ENCODE measurements around the gene VAMP5.
"Not testable (repeated sequence)": the region's sequence is repeated elsewhere in the genome, so short reads cannot be mapped to it uniquely, and the experiment has no call there.

VAMP5 gene

DNA sequence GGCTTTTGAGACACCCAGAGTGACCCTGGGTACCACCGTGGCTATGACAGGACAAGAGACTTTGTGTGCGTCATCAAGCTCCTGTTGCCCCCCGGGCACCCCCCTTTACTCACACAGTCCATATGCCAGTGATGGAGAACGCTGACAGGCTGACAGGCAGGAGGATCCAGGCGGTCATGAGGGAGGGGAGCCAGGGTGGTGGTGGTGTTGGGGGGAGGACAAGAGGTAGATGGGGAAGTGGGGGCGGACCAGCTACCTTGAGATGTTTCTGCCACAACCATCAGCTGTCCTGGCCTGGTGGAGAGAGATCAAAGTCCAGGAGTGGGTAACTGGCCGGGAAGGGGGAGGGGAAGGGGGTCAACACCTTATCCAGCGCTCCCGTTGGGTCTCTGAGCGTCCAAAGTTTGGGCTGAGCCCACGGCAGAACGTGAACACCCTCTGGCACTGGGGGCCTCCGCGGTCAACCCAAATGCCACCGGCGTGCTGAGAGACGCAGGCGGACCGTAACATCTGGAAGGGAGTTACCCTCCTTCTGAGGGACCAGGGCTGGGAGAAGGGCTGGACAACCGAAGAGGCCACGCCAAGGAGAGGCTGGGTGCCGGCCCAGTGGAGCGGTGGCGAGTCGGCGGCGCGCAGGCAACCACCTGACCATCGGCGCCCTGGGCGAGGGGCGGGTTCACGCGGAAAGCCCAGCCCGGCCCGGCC, 17.7 kb downstream of the VAMP5 start:
- no peak for DNase-seq

DNA sequence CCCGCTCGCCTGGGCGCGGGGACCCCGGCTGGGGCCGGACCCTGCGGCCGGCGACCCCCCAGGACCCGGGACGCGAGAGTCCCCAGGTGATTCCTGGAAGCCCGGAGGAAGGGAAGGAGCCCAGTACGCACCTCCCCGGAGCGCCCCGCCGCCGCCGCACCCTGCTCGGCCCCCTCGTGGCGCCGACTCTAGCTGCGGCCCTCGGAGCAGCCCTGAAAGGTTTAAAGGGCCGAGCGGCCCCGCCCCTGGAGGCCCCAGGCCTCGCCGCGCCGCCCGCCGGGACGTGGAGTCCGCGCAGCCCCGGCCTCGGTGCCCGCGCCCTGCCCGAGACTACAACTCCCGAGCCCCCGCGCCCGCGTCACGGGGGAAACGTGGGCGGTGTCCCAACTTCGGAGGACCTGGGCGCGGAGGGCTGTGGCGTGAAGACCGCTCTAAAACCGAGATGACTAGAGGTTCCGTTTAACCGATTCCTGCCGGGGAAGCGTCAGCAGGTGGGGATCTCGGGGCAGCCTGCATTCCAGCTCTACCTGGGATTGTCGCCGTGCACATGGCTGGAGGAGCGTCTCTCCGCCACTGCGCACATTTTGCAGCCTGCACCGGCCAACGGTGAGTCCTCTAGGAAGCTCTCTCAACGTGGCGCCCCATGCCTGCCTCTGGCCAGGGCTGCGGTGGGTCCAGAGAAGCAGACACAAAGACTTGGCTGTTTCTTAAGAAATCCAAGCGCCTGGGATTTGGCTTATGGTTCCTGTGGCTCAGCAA, 18.4 kb downstream of the VAMP5 start, which contains the start of gene TMEM150A:
TSS of gene TMEM150A (minus strand) at position 223 of the 759 bp plus-strand sequence. CDS start 750 bp downstream, outside the sequence.
- DNase-seq, result peak; percentile 77 to 79

DNA sequence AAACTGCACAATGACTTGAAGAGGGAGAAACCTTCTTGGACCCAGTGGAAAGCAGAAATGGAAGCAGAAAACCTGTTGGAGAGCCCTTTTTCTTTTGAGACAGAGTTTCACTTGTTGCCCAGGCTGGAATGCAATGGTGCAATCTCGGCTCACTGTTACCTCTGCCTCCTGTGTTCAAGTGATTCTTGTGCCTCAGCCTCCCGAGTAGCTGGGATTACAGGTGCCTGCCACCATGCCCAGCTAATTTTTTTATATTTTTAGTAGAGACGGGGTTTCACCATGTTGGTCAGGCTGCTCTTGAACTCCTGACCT, 19.9 kb downstream of the VAMP5 start:
- DNase-seq, result not testable (repeated sequence)

DNA sequence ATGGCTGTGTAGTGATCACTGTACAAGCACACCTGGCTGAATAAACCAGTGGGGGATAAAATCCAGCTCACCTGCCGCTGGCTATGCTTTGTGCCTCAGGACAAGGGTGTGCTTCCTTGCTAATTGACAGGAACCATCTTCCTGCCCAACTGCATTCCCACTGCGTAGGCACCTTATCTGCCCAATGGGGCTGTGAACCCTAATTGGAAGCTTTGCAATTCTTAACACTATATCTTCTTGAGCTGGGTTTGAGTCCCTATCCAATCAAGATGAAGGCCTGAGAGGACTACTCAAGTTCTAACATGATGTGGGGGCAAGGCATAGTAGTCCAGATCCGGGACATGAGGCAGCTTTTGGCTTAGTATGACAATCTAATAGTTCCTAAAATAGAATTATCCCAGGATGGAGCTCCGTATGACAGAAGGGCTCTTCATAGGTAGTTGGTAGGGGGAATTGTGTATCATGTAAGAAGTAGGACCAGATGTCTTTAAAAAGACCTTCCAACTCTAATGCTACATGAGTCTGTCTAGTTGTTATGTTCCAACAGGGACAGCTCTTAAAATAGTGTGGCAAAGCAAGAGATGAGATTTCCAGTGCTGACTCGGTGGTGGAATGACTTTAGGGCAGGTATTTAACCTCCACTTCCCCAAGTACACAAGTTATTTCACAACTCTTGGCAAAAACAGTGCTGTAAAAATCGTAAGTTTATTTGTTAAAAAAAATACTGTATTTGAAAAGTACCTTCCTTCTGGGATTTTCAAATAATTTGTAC, 20.5 kb downstream of the VAMP5 start:
- DNase-seq, result no peak

DNA sequence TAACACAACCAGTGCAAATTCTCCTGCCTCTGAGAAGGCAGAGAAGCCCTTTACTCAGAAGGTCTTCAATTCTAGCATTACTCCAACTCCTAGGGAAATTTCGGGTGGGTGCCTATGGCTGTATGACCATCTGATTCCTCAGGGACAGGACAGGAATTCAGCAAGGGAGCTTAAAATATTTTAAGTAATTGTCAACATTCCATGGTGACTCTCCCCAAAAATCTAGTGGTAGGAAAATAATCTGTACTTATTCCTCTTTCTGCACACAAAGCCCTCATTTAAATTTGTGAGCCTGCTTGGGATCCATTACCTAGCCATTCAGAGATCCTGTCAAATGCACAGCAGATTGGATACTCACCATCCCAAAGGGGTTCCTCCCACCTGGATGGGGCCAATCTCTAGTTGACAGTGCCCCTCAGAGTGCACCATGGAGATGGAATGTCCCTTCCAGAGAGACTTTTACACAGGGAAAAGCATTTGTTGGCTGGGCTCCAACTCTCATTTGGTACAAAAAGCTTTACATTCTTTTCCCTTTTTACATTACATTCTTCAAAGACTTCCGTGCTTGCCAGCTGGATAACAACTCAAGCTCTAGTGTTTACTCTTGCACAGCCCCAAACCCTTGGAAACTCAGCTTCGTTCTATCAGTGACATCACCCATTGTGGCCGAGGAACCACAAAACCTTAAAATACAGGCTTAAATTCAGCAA, 21.3 kb downstream of the VAMP5 start:
- no peak for DNase-seq

DNA sequence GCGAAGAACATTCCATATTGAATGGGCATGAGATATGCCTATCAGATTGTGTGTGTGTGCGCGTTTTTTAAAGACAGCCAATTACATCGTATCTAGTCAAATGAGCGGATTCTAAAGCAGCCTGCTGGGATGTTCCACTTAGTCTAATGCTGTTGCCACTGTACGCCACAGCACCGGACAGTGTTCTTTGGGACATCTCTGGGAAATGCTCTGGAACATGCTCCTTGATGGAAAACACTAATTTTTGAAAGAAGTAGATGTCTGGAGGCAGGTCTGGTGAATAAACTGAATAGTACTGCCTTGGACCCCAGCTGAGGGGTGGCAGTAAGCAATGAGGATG, 21.9 kb downstream of the VAMP5 start:
- DNase-seq, result no peak

DNA sequence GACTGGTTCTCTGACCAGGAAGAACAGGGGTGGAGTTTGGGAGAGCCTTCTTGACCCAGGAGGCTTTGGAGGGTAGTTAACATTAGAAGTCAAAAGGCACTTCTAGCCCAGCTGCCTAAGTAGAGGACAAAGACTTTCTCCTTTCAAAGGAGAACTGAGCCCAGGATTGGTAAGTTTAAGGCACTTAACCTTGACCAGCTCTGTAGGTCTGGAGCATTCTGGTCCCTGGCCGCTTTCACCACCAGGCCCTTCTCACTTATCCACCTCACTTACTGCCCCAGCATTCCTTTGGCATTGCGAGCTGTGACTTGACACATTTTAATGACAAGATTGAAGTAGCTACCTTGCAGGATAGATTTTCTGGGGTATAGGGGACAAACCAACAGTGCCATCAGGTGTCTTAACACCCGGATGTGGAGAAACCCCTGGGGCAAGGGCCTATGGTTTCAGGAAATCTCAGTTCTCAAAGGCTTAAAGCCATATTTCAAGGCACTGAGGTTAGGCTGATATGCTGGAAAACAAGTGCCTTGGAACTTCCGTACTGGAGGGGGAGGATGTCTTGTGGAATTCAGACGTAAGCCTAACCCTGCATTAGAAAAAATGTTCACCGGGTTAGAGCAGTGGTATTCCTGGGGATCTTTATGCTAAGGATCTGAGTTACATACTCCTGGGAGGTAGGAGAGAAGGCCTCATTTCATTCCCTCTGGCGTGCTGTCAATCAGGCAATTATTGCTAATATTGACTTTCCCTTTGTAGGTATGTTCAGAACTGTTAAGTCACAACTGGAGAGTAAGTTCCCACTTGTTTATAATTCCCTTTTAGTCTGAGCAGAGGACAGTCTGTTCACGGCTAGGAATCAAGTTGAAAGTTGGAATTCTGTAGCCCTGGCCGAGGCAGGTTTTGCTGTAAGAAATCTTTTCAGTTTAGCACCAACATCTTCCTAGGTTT, 23.3 kb downstream of the VAMP5 start:
- DNase-seq, result no peak

DNA sequence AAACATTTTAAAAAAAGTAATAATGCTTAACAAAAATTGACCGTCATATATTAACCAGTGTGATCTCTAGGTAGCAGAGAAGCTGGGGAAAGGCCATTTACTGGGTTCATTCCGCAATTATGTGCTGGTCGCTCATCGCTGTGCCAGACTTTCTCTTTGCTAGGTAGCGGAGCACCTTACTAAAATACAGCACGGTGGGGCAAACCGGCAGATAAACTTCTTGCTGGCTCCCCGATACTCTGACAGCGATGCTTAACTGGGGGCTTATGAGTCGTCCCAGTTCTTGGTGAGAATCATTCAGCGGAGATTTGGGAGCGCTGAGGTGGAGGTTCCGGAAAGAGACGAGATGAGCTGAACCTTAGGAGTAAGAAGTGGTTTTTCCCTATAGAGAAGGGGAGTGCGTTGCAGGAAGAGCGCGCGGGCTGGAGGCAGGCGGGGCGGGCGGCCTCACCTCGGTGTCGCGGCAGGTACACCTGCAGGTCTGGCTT, 27.0 kb downstream of the VAMP5 start:
- DNase-seq, result no peak

DNA sequence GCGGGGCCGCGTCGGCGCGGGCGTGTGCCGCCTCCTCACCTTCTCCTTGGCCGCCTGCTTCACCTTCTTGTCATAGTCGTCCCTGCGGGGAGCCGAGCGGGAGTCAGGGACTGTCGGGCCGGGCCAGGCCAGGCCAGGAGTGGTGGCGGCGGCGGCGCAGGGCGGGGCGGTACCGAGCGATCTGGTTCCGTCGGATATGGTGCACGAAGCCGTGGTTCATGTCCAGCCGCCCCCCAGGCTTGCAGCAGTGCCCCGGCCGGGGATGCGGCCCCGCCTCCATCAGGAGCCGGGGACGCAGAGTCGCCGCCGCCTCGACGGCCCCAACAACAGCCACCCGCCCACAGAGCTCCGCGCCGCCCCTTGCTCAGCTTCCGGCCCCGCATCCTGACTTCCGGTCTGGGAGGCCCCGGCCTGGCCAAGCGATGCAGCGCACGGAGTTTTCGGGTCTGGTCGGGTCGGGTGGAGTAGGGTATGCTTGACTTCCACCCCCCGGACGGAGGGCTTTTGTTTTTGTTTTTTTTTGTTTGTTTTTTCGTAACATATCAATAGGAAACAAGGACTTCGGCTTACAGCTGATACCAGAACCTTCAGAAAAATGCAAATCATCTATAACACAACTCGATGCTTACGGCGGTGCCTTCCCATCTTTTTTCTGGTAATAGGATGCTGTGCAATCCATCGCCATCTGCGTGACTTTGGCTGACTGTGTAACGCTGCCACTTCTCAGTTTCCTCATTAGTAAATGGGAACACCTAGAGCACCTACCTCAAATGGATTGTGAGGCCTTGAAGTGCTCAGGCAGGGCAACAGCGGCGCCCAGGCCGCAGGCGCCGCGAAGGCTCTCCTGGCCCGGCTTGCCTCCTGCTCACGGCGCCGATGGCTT, 27.7 kb downstream of the VAMP5 start, which contains the start of gene C2orf68:
TSS of gene C2orf68 (minus strand) at position 362 of the 883 bp plus-strand sequence. CDS start at position 280, 82 bp downstream.
- peak; percentile 68 to 70 for DNase-seq

DNA sequence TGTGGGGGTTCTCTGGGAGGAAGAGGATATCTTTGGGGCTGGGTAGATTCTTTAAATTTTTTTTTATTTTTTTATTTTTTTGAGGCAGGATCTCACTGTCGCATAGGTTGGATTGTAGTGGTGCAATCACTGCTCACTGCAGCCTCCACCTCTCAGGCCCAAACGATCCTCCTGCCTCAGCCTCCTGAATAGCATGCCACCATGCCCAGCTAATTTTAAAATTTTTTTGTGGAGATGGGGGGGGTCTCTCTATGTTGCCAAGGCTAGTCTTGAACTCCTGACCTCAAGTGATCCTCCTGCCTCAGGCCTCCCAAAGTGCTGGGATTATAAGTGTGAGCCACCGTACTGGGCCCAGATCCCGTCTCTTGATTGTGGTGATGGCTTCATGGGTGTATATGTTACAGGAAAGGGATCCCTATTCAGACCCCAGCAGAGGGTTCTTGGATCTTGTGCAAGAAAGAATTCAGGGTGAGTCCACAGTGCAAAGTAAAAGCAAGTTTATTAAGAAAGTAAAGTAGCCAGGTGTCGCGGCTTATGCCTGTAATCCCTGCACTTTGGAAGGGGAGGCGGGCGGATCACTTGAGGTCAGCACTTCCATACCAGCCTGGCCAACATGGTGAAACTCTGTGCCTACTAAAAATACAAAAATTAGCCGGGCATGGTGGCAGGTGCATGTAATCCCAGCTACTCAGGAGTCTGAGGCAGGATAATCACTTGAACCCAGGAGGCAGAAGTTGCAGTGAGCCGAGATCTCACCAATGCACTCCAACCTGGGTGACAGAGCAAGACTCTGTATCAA, 29.7 kb downstream of the VAMP5 start:
- DNase-seq, result no peak

DNA sequence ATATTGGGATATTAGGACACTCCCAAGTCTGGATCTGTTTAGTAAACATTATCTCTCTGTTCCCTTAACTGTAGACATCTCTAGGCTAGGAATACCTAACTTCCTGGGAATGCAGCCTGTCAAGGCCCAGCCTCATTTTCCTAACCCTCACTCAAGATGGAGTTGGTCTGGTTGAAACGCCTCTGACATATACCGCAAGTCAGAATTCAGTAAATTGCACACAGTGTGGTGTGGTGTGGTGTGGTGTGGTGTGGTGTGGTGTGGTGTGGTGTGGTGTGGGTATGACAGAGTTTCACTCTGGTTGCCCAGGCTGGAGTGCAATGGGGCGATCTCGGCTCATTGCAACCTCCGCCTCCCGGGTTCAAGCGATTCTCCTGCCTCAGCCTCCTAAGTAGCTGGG, 30.5 kb downstream of the VAMP5 start:
- not testable (repeated sequence) for DNase-seq

DNA sequence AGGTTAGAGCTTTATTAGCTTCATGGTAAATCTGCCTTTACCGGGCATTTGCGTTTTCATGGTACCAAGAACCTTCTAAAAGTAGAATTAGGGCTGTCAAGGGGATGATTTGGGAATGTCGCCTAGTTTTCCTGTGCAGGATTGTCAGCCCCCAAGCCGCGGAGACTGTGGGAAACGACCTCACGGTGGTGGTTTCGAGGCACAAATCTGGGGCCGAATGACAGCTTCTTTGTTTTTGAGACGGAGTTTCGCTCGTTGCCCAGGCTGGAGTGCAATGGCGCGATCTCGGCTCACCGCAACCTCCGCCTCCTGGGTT, 31.1 kb downstream of the VAMP5 start:
- DNase-seq, result no peak

DNA sequence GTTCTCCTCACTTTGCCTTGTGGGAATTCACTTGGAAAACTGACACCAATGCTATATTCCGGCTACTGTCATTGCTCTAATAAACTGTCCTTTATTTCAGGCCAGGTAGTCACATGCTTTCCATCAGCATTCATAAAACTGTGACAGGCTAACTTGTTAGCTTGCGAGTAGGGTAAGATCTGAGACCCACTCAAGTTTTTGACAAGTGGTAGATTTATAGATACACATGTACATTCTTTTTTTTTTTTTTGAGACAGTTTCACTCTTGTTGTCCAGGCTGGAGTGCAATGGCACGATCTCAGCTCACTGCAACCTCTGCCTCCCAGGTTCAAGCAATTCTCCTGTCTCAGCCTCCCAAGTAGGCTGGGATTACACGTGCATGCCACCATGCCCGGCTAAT, 33.5 kb downstream of the VAMP5 start:
- DNase-seq, result not testable (repeated sequence)

DNA sequence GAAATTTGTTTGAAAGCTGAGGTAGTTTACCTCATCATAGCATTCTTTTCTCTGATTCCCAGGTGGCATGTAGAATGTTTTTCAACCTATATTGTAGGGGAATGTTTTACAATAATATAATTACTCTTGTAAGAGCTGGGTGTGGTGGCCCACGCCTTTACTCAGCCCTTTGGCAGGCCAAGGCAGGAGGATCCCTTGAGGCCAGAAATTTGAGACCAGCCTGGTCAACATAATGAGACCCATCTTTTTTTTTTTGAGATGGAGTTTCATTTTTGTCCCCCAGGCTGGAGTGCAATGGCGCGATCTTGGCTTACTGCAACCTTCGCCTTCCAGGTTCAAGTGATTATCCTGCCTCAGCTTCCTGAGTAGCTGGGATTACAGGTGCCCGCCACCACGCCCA, 35.4 kb downstream of the VAMP5 start:
- no peak for DNase-seq

DNA sequence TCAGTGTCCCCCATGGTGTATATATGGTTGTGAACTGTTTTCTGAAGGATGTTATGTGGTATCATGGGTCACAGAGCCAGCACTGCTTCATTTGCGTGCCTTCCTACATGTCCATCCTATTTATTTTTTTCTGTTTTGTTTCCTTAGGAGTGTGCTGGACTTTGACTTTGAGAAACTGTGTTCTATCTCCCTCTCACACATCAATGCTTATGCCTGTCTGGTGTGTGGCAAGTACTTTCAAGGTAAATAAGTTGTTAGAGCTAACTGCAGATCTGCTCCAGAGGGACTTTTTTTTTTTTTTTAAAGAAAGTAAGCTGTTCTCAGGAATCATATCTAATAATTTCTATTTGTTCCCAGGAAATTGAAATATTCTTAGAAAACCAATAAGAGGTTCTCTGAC, 37.1 kb downstream of the VAMP5 start:
- no peak for DNase-seq

DNA sequence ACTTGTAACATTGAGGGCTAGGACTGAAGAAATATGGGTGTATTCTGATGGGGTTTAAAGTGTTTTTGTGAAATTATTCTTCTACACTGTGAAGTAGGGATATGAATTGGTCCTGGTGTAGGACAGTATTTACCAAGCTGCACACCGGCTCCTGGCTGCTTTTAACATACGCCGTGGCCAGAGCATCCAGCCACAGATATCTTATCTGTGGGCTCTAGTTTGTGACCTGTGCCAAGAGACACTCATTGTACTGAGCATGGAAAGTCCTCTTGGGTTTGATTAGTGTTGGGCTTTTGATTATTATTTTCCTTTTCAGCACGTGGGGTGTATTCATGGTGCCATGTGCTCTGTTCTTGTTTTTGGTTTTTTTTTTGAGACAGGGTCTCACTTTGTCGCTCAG, 39.8 kb downstream of the VAMP5 start:
- DNase-seq, result no peak

DNA sequence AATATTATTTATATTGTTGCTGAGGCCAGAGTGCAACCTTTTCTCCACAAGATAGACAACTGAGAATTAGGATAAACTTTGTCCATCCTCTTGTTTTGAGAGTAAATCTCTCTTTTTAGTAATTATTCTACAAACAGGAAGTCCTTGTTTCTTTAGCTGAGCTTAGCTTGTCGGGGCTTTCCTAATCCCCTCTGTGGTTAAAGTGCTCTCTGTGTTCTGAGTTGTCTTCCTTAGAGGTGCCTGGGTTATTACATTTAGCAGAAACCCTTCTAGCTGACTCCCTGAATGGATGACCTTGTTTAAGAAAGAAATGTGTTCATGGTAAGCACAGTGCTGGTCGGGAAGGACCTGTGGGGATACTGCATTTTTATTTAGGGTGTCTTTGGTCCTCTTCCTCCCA, 44.4 kb downstream of the VAMP5 start:
- DNase-seq, result no peak

DNA sequence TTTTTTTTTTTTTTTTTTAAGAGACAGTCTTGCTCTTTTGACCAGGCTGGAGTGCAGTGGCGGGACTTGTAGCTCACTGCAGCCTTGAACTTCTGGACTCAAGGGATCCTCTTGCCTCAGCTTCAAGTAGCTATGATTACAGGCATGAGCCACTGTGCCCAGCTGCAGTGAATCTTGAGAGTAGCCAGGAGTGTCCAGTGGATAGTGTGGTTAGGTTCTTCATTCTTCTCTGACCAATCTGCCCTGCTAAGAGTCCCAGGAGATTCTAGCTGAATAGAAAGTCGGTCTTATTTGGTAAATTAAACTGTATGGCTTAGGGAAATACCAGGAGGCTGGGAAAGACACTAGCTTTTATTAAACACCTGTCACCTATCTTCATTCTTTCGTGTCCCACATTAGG, 47.1 kb downstream of the VAMP5 start:
- no peak for DNase-seq

DNA sequence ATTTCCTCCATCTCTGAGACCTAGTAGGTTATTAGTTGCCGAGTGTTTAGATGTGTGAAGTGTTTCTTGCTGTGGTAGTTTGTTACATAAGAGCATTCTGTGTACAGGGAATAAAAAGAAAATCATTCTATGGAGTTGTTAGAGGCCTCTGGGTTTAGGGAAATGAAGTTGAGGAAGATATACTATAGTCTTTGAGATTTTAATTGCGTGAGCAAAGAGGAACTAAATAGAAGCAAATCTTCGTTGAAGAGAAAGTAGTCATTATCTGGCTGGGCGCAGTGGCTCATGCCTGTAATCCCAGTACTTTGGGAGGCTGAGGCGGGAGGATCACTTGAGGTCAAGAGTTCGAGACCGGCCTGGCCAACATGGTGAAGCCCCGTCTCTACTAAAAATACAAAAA, 50.8 kb downstream of the VAMP5 start:
- no peak for DNase-seq

DNA sequence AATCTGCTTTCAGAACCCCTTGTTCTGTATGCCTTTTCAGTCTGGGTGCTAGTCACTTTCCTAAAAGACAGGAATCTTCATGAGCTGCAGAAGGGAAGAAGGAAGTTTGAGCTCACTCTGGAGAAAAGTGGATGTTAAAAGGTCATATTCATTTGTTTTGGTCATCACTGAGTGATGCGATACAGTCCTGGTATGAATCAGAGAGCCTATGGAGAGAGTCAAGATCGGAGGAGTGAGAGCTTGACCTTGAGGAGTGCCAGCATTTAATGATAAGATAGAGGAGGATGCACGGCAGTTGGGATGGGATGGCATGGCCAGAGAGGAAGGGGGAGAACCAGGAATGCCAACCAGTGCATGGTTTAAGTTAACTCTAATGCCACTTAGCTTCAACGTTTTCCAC, 51.4 kb downstream of the VAMP5 start:
- DNase-seq, result no peak
